ENCODE results near the gene RNF41. TPM values are rescaled to one million over a fixed set of nuclear protein-coding genes. Genes with fewer than 3 reads are reported as not detected.

The RNF41 gene
- total and polyA plus RNA-seq, 2 donors (not counting 3 experiments of a cell fraction or from before 2014, with no cell fraction given) = 88.3 to 203 TPM

- BruUV-seq (replicated peaks) = no TSS peak
- ChIA-PET POLR2A (no interaction called here), CTCF (interaction anchor here (1.1 to 1.4 kb wide), 2 partner anchors 12 to 47 kb away, joined by 3 read pairs; no protein-coding TSS in a partner anchor)
- no peak overlapping the region for H3K27ac ChIP-seq (ENCODE audit: insufficient read depth, low read depth, low read length)
- dilution Hi-C loops (cut with MboI; ENCODE audit: extremely low pct_ligation_motif_present, low sequenced_read_pairs) (no loop called here), intact Hi-C loops (cut with micrococcal nuclease) (no loop called here)
- no peak overlapping the region for H2AFZ ChIP-seq (ENCODE audit: low read depth, low read length)
- H3K9me1 ChIP-seq (replicated peaks; ENCODE audit: control insufficient read depth, extremely low read depth, insufficient read depth, low read length) = no peaks in the 10 kb centered on the region
- H3K36me3 ChIP-seq (ENCODE audit: control insufficient read depth in 2 of 2, extremely low read depth in 1 of 2, insufficient read depth in 2 of 2, low read length in 2 of 2) = peaks cover 28 to 52% of the 10 kb centered on the region in 2 experiments
- no peaks in the 10 kb centered on the region for H3K27me3 ChIP-seq (ENCODE audit: control insufficient read depth in 2 of 2, insufficient read depth in 2 of 2, low read length in 2 of 2)
- H3K4me2 ChIP-seq (ENCODE audit: insufficient read depth, low read length) = no peak overlapping the region
- peaks cover 26% of the 10 kb centered on the region for H3K79me2 ChIP-seq (ENCODE audit: control insufficient read depth, insufficient read depth, low read length)
- no peaks in the 10 kb centered on the region for H3K9me3 ChIP-seq (replicated peaks; ENCODE audit: control insufficient read depth, insufficient read depth, low read length)
- H3K4me1 ChIP-seq (ENCODE audit: control insufficient read depth, extremely low read depth, insufficient read depth, low read length) = peaks cover 12% of the 10 kb centered on the region
- no peak overlapping the region for H3K9ac ChIP-seq (replicated peaks; ENCODE audit: extremely low read depth, insufficient read depth, low read length)
- H3K4me3 ChIP-seq (replicated peaks in 1 of 3; ENCODE audit: insufficient read depth in 1 of 3, low read depth in 1 of 3, low read length in 3 of 3) = no peak overlapping the region
- no peak for DNase-seq (ENCODE audit: low read depth, low spot score)
- no peaks in the 10 kb centered on the region for H4K20me1 ChIP-seq (replicated peaks; ENCODE audit: control insufficient read depth, extremely low read depth, insufficient read depth, low read length)
- TF ChIP-seq POLR2AphosphoS5 (IDR thresholded peaks at IDR 0.05; ENCODE audit: insufficient read depth, low read depth, low read length) = no peak
- TF ChIP-seq MYC (IDR thresholded peaks at IDR 0.05; ENCODE audit: low read depth, low read length) = no peak
- no peak for TF ChIP-seq POLR2A (IDR thresholded peaks at IDR 0.05; ENCODE audit: low read depth, low read length)
- no peak for TF ChIP-seq JUN (IDR thresholded peaks at IDR 0.05; ENCODE audit: borderline replicate concordance, insufficient read depth, insufficient read length, low read depth)
- no peak for TF ChIP-seq CTCF (IDR thresholded peaks at IDR 0.05; ENCODE audit: extremely low read depth in 1 of 2, insufficient read depth in 1 of 2, low read depth in 1 of 2, low read length in 2 of 2)
- TF ChIP-seq FOS (IDR thresholded peaks at IDR 0.05; ENCODE audit: borderline replicate concordance, insufficient read depth, low read length) = no peak
- no peak for TF ChIP-seq GATA2 (IDR thresholded peaks at IDR 0.05; ENCODE audit: insufficient read depth, insufficient read length, low read depth, low read length)
- TF ChIP-seq EZH2 (IDR thresholded peaks at IDR 0.05; ENCODE audit: borderline replicate concordance, low read depth, low read length, severe bottlenecking) = no peak
- no peak for TF ChIP-seq MAX (IDR thresholded peaks at IDR 0.05; ENCODE audit: insufficient read depth, insufficient read length)
- FAIRE-seq = no peak
Observed at GRCh38 chr12:56253091-56253490, 31.4 kb upstream of the RNF41 start.

All from endothelial cell of umbilical vein (primary cell).